T-helper 1 cell treated with Interleukin-12 subunit alpha and Interleukin-12 subunit beta and Interleukin-4 antibody, amounts not matched to agents 30 ng/mL and 1 ng/mL, for 36 hours (primary cell): ENCODE results near the gene SLC19A1. TPM values are rescaled to one million over a fixed set of nuclear protein-coding genes. Genes with fewer than 3 reads are reported as not detected.
"Not testable (repeated sequence)": the region's sequence is repeated elsewhere in the genome, so short reads cannot be mapped to it uniquely, and the experiment has no call there.

Experiments used
- intact Hi-C: fragments of 100-400 bp; cut with micrococcal nuclease; formaldehyde crosslinking; loops from one replicate; pipeline ENCODE4 v1.15.1; 2024
- total RNA-seq: library from RNA; stranded (reverse); gene quantifications from 2 replicates; pipeline ENCODE4 v1.2.3, GENCODE V29; 2022

SLC19A1 gene
- total RNA-seq, 1 donor from 2014 or later: 61.9 TPM

GRCh38 chr21:45508607-45509565 lies 33.4 kb downstream of the SLC19A1 start:
- intact Hi-C loops: no loop called here

GRCh38 chr21:45507888-45508508 lies 34.2 kb downstream of the SLC19A1 start:
- intact Hi-C loops: no loop called here

GRCh38 chr21:45507523-45507875 lies 34.7 kb downstream of the SLC19A1 start:
- intact Hi-C loops: no loop called here

GRCh38 chr21:45506836-45507522 lies 35.3 kb downstream of the SLC19A1 start:
- intact Hi-C loops: no loop called here

GRCh38 chr21:45506241-45506817 lies 35.9 kb downstream of the SLC19A1 start:
- intact Hi-C loops: no loop called here

- intact Hi-C loops: no loop called here
Observed at GRCh38 chr21:45505416-45506021, 36.7 kb downstream of the SLC19A1 start.

- intact Hi-C loops: no loop called here
Observed at GRCh38 chr21:45504516-45505415, 37.5 kb downstream of the SLC19A1 start.

- intact Hi-C loops: no loop called here
Observed at GRCh38 chr21:45504021-45504515, 38.2 kb downstream of the SLC19A1 start.

GRCh38 chr21:45503226-45503625 lies 39.0 kb downstream of the SLC19A1 start:
- intact Hi-C loops: not testable (repeated sequence)

GRCh38 chr21:45502600-45502999 lies 39.6 kb downstream of the SLC19A1 start:
- intact Hi-C loops: no loop called here

- intact Hi-C loops: no loop called here
Observed at GRCh38 chr21:45502006-45502345, 40.3 kb downstream of the SLC19A1 start.

- intact Hi-C loops: not testable (repeated sequence)
Observed at GRCh38 chr21:45501081-45502005, 40.9 kb downstream of the SLC19A1 start.

GRCh38 chr21:45499970-45500577 lies 42.2 kb downstream of the SLC19A1 start:
- intact Hi-C loops: no loop called here

GRCh38 chr21:45499201-45499750 lies 43.0 kb downstream of the SLC19A1 start:
- intact Hi-C loops: no loop called here

GRCh38 chr21:45498646-45499000 lies 43.6 kb downstream of the SLC19A1 start:
- intact Hi-C loops: no loop called here

GRCh38 chr21:45497846-45498645 lies 44.2 kb downstream of the SLC19A1 start:
- intact Hi-C loops: no loop called here
